COLO668 (cell line): ENCODE measurements around the gene COL17A1.
A peak's percentile ranks its signal among the peaks of the same experiment; 100 is the strongest.

ENCODE experiments used
- DNase-seq: peaks from one replicate; lab custom pipeline; 2025; ENCODE audit not compliant: unreplicated experiment; lab: John Stamatoyannopoulos, UW

Gene COL17A1

GRCh38 chr10:103991393-103992128 lies 94.1 kb downstream of the COL17A1 start:
- no peak for DNase-seq

GRCh38 chr10:103990531-103990930 lies 95.1 kb downstream of the COL17A1 start:
- DNase-seq, result no peak

GRCh38 chr10:103990121-103990520 lies 95.6 kb downstream of the COL17A1 start:
- no peak for DNase-seq

- DNase-seq, result no peak
These were observed 99.3 kb downstream of the COL17A1 start for GRCh38 chr10:103986360-103986759.

- no peak for DNase-seq
These were observed 100.0 kb downstream of the COL17A1 start for GRCh38 chr10:103985726-103986125.

- no peak for DNase-seq
These were observed 102.2 kb downstream of the COL17A1 start for GRCh38 chr10:103983367-103983911.

- peak; percentile 2 for DNase-seq
These were observed 103.0 kb downstream of the COL17A1 start for GRCh38 chr10:103982639-103983038.
